Endothelial cell of umbilical vein (primary cell): ENCODE results near the gene RELT. TPM values are rescaled to one million over a fixed set of nuclear protein-coding genes. Genes with fewer than 3 reads are reported as not detected.

Experiments
- BruUV-seq: library from RNA; stranded (reverse); fragments of 400-500 nt; replicated peaks from 2 replicates; lab custom pipeline; 2021; lab: Mats Ljungman, UMichigan
- CTCF ChIA-PET: fragments of 300-600, 350-600 bp; sonication (Branson Sonifier 250); formaldehyde crosslinking; loops from one replicate; lab custom pipeline; 2021; ENCODE audit warnings: antibody characterized with exemption, inconsistent platforms; lab: Charles Lee
- POLR2A ChIA-PET: fragments of 300-600, 350-600 bp; sonication (Branson Sonifier 250); formaldehyde crosslinking; loops from one replicate; lab custom pipeline; 2021; ENCODE audit warnings: antibody characterized with exemption, inconsistent platforms; lab: Charles Lee
- DNase-seq: peaks from one replicate; pipeline ENCODE4 v3.0.0-alpha.2; 2011; ENCODE audit warnings: low read depth, low spot score
- FAIRE-seq: peaks from 2 replicates; lab custom pipeline; 2011; peaks lifted over from hg19 to GRCh38; lab: Jason Lieb, UNC
- H2AFZ ChIP-seq: 2 replicates; pipeline ENCODE4 v1.6.0; 2012; ENCODE audit warnings: low read depth, low read length, control low read depth, inconsistent platforms
- H3K27ac ChIP-seq: 2 replicates; pipeline ENCODE4 v1.5.1; 2011; ENCODE audit warnings: low read depth, mild to moderate bottlenecking, control low read depth, low read length, moderate library complexity; ENCODE audit not compliant: insufficient read depth
- H3K27me3 ChIP-seq, 2 experiments: 2 replicates each; pipeline versions ENCODE4 v1.6.0 to v1.6.1; 2011; ENCODE audit warnings: low read length in 2 of 2, mixed read lengths in 1 of 2; ENCODE audit not compliant: control insufficient read depth in 2 of 2, insufficient read depth in 2 of 2
- H3K36me3 ChIP-seq, 2 experiments: 2 replicates in 1 of 2; 3 replicates in 1 of 2; pipeline ENCODE4 v1.5.1; 2011; ENCODE audit warnings: low read length in 2 of 2, mild to moderate bottlenecking in 1 of 2, moderate library complexity in 1 of 2; ENCODE audit not compliant: control insufficient read depth in 2 of 2, insufficient read depth in 2 of 2; ENCODE audit errors: extremely low read depth in 1 of 2
- H3K4me1 ChIP-seq: 3 replicates; pipeline ENCODE4 v1.5.1; 2011; ENCODE audit warnings: mild to moderate bottlenecking, low read length; ENCODE audit not compliant: control insufficient read depth, insufficient read depth; ENCODE audit errors: extremely low read depth
- H3K4me2 ChIP-seq: 2 replicates; pipeline ENCODE4 v1.6.1; 2011; ENCODE audit warnings: low read length, control low read depth, mixed read lengths; ENCODE audit not compliant: insufficient read depth
- H3K4me3 ChIP-seq, 3 experiments: fragments of 200-600 bp in 1 of 3; sonication (generic), shearing (Covaris generic) in 1 of 3; replicated peaks in 1 of 3; 2 replicates each; pipeline ENCODE4 v1.5.1; 2011 to 2016; ENCODE audit warnings: control low read depth in 3 of 3, low read length in 3 of 3, mild to moderate bottlenecking in 2 of 3, inconsistent platforms in 1 of 3, low read depth in 1 of 3, moderate library complexity in 1 of 3; ENCODE audit not compliant: insufficient read depth in 1 of 3
- H3K79me2 ChIP-seq: 2 replicates; pipeline ENCODE4 v1.6.0; 2012; ENCODE audit warnings: low read length, inconsistent platforms; ENCODE audit not compliant: control insufficient read depth, insufficient read depth
- H3K9ac ChIP-seq: replicated peaks from 2 replicates; pipeline ENCODE3; 2011; ENCODE audit warnings: low read length, control low read depth; ENCODE audit not compliant: insufficient read depth; ENCODE audit errors: extremely low read depth
- H3K9me1 ChIP-seq: replicated peaks from 3 replicates; pipeline ENCODE4 v1.6.0; 2011; ENCODE audit warnings: mild to moderate bottlenecking, low read length; ENCODE audit not compliant: control insufficient read depth, insufficient read depth; ENCODE audit errors: extremely low read depth
- H3K9me3 ChIP-seq: replicated peaks from 2 replicates; pipeline ENCODE4 v1.5.1; 2012; ENCODE audit warnings: low read length, inconsistent platforms; ENCODE audit not compliant: control insufficient read depth, insufficient read depth
- H4K20me1 ChIP-seq: replicated peaks from 2 replicates; pipeline ENCODE3; 2011; ENCODE audit warnings: mild to moderate bottlenecking, low read length; ENCODE audit not compliant: control insufficient read depth, insufficient read depth; ENCODE audit errors: extremely low read depth
- CTCF ChIP-seq, 2 donors: IDR thresholded peaks; 1 replicate in 1 of 2; 2 replicates in 1 of 2; pipeline ENCODE4 v1.5.1; 2011; ENCODE audit warnings: low read length in 2 of 2, mild to moderate bottlenecking in 2 of 2, moderate library complexity in 2 of 2, control low read depth in 1 of 2, inconsistent platforms in 1 of 2, low read depth in 1 of 2; ENCODE audit not compliant: insufficient read depth in 1 of 2; ENCODE audit errors: extremely low read depth in 1 of 2
- EZH2 ChIP-seq: IDR thresholded peaks from 2 replicates; pipeline ENCODE4 v1.6.1; 2012; ENCODE audit warnings: borderline replicate concordance, low read depth, mild to moderate bottlenecking, moderate library complexity, low read length, inconsistent platforms; ENCODE audit not compliant: severe bottlenecking
- FOS ChIP-seq: IDR thresholded peaks from 2 replicates; pipeline ENCODE4 v1.6.1; 2011; ENCODE audit warnings: mild to moderate bottlenecking, low read length, moderate library complexity, borderline replicate concordance; ENCODE audit not compliant: insufficient read depth
- GATA2 ChIP-seq: IDR thresholded peaks from 2 replicates; pipeline ENCODE4 v1.7.0; 2011; ENCODE audit warnings: low read depth, mild to moderate bottlenecking, moderate library complexity, mixed read lengths, low read length; ENCODE audit not compliant: insufficient read length, insufficient read depth
- JUN ChIP-seq: IDR thresholded peaks from 2 replicates; pipeline ENCODE4 v1.6.1; 2011; ENCODE audit warnings: borderline replicate concordance, low read depth; ENCODE audit not compliant: insufficient read length, insufficient read depth
- MAX ChIP-seq: IDR thresholded peaks from 2 replicates; pipeline ENCODE4 v1.6.1; 2011; ENCODE audit not compliant: insufficient read depth, insufficient read length
- MYC ChIP-seq: IDR thresholded peaks from one replicate; pipeline ENCODE4 v1.6.1; 2011; ENCODE audit warnings: mild to moderate bottlenecking, low read depth, low read length
- POLR2A ChIP-seq: IDR thresholded peaks from 2 replicates; pipeline ENCODE4 v1.6.1; 2012; ENCODE audit warnings: low read depth, mild to moderate bottlenecking, control low read depth, low read length
- POLR2AphosphoS5 ChIP-seq: IDR thresholded peaks from 2 replicates; pipeline ENCODE4 v1.6.1; 2012; ENCODE audit warnings: low read depth, mild to moderate bottlenecking, control low read depth, low read length, moderate library complexity; ENCODE audit not compliant: insufficient read depth
- dilution Hi-C: fragments of 300-500 bp; cut with MboI; formaldehyde crosslinking; loops from one replicate; pipeline ENCODE4 v1.15.0; 2019; ENCODE audit warnings: low sequenced_read_pairs; ENCODE audit not compliant: extremely low pct_ligation_motif_present
- intact Hi-C: fragments of 100-400 bp; cut with micrococcal nuclease; formaldehyde crosslinking; loops from one replicate; pipeline ENCODE4 v1.10.0; 2022
- polyA plus RNA-seq, 4 experiments: library from polyadenylated mRNA; depleted of rRNA in 3 of 4; stranded (reverse) in 3 of 4; unstranded in 1 of 4; fragments of >200 nt; gene quantifications; 2 replicates each; pipeline versions ENCODE4 v1.2.1 to v1.2.3, GENCODE V29; 2011 to 2012; ENCODE audit warnings: missing spikeins in 1 of 4
- total RNA-seq: library from RNA; stranded (reverse); gene quantifications from 2 replicates; pipeline ENCODE4 v1.2.3, GENCODE V29; 2021

RELT gene
- total and polyA plus RNA-seq, 2 donors (not counting 3 experiments of a cell fraction or from before 2014, with no cell fraction given) = 6.7 to 13.1 TPM

- H4K20me1 ChIP-seq = no peaks in the 10 kb centered on the region
- no peak overlapping the region for H3K4me2 ChIP-seq
- H3K9me3 ChIP-seq = no peaks in the 10 kb centered on the region
- no peak overlapping the region for H3K4me3 ChIP-seq
- no peak overlapping the region for H2AFZ ChIP-seq
- H3K4me1 ChIP-seq = no peaks in the 10 kb centered on the region
- intact Hi-C loops = no loop called here
- peaks cover 6 to 67% of the 10 kb centered on the region in 2 experiments for H3K36me3 ChIP-seq
- BruUV-seq = no TSS peak
- dilution Hi-C loops = no loop called here
- POLR2A ChIA-PET = interaction anchor here (0.6 kb wide), 1 partner anchor 315 kb away, joined by 3 read pairs; no protein-coding TSS in a partner anchor
- FAIRE-seq (no peak), DNase-seq (no peak)
- CTCF ChIA-PET = interaction anchor here (0.7 to 4.2 kb wide), 5 partner anchors 8 to 268 kb away, joined by 3 to 31 read pairs (median 3); no protein-coding TSS in a partner anchor
- no peaks in the 10 kb centered on the region for H3K27me3 ChIP-seq
- no peak overlapping the region for H3K9ac ChIP-seq
- TF ChIP-seq POLR2AphosphoS5 = no peak
- no peak for TF ChIP-seq JUN
- TF ChIP-seq GATA2 = no peak
- TF ChIP-seq FOS = no peak
- no peak for TF ChIP-seq POLR2A
- TF ChIP-seq EZH2 = no peak
- TF ChIP-seq MYC = no peak
- no peak for TF ChIP-seq MAX
- no peak for TF ChIP-seq CTCF (IDR thresholded peaks at IDR 0.05; ENCODE audit: extremely low read depth in 1 of 2, insufficient read depth in 1 of 2, low read depth in 1 of 2, low read length in 2 of 2)
- H3K79me2 ChIP-seq = no peaks in the 10 kb centered on the region
- no peaks in the 10 kb centered on the region for H3K9me1 ChIP-seq
- H3K27ac ChIP-seq = no peak overlapping the region
Measured at GRCh38 chr11:73358071-73358470, 18.1 kb upstream of the RELT start.
